ENCODE results near the gene CEACAM18. TPM values are rescaled to one million over a fixed set of nuclear protein-coding genes. Genes with fewer than 3 reads are reported as not detected.

Gene CEACAM18
- total and polyA plus RNA-seq, 2 of the 4 experiments (the other 2 are of a cell fraction): not detected

GRCh38 chr19:51477344-51477743, 995 bp upstream of the CEACAM18 start:
- no peak overlapping the region for H2AK5ac ChIP-seq (ENCODE audit: low read depth, low read length)
- H3K4me3 ChIP-seq (ENCODE audit: insufficient read depth, low read depth, low read length): no peak overlapping the region
- ATAC-seq (ENCODE audit: low read depth) (no peak), DNase-seq (no peak)
- TF ChIP-seq RFX5 (IDR thresholded peaks at IDR 0.05; ENCODE audit: low read depth, low read length) (no peak), MXI1 (IDR thresholded peaks at IDR 0.05; ENCODE audit: borderline replicate concordance, low read depth, low read length) (no peak), NFE2L2 (IDR thresholded peaks at IDR 0.05; ENCODE audit: low read depth, low read length) (no peak), BHLHE40 (IDR thresholded peaks at IDR 0.05; ENCODE audit: low read depth, low read length) (no peak), CHD1 (IDR thresholded peaks at IDR 0.05; ENCODE audit: low read depth, low read length) (no peak), POLR2A (IDR thresholded peaks at IDR 0.05; ENCODE audit: low read depth, low read length) (no peak), ELK1 (IDR thresholded peaks at IDR 0.05; ENCODE audit: borderline replicate concordance, low read depth, low read length) (no peak), SMC3 (IDR thresholded peaks at IDR 0.05; ENCODE audit: low read depth, low read length) (no peak), USF2 (IDR thresholded peaks at IDR 0.05; ENCODE audit: low read depth, low read length) (no peak), RAD21 (IDR thresholded peaks at IDR 0.05; ENCODE audit: low read length) (no peak), CEBPB (IDR thresholded peaks at IDR 0.05; ENCODE audit: low read depth, low read length) (no peak), MAFK (IDR thresholded peaks at IDR 0.05; ENCODE audit: low read depth, low read length) (no peak), CTCF (conservative IDR thresholded peaks at IDR 0.05; ENCODE audit: low read depth, low read length) (no peak), MAZ (IDR thresholded peaks at IDR 0.05; ENCODE audit: borderline replicate concordance, low read depth, low read length) (no peak), RCOR1 (IDR thresholded peaks at IDR 0.05; ENCODE audit: insufficient replicate concordance, low read length) (no peak), FOS (IDR thresholded peaks at IDR 0.05; ENCODE audit: low read depth, low read length) (no peak)
- no peak overlapping the region for H2AK9ac ChIP-seq (replicated peaks; ENCODE audit: low read depth, low read length, poor library complexity)
- no peak overlapping the region for H3K18ac ChIP-seq (ENCODE audit: low read depth, low read length)
- H2BK20ac ChIP-seq (ENCODE audit: low read depth, low read length): no peak overlapping the region
- H3K9me3 ChIP-seq (ENCODE audit: control insufficient read depth, insufficient read depth, low read length): peaks cover 10% of the 10 kb centered on the region; the same call in 1 of the 2 replicates
- no peak overlapping the region for H2BK15ac ChIP-seq (ENCODE audit: low read depth, low read length)
- intact Hi-C loops (cut with micrococcal nuclease): no loop called here
- no peak overlapping the region for H2BK5ac ChIP-seq (ENCODE audit: low read depth, low read length, poor library complexity, severe bottlenecking)
- no peak overlapping the region for H4K91ac ChIP-seq (ENCODE audit: insufficient read depth, low read depth, low read length)
- H3K36me3 ChIP-seq (ENCODE audit: control insufficient read depth, insufficient read depth, low read length): no peaks in the 10 kb centered on the region
- H3K56ac ChIP-seq (ENCODE audit: extremely low read depth, insufficient read depth, low read length): no peak overlapping the region
- POLR2A ChIA-PET (ENCODE audit: unreplicated experiment): no interaction called here
- BruUV-seq (replicated peaks): no TSS peak
- WGBS, 2 experiments (ENCODE audit: extremely low coverage in 2 of 2, insufficient read length in 1 of 2): 67% methylated on average over 1 of the region's 5 CpGs; no CpG with 5 or more reads in 1 of the 2 experiments
- no peaks in the 10 kb centered on the region for H3K79me1 ChIP-seq (ENCODE audit: low read depth in 1 of 2, low read length in 2 of 2)
- H3K23ac ChIP-seq (ENCODE audit: low read depth, low read length): no peak overlapping the region
- no peak overlapping the region for H3K4me2 ChIP-seq (ENCODE audit: low read depth, low read length)
- no peak overlapping the region for H4K5ac ChIP-seq (ENCODE audit: low read depth, low read length)
- no peaks in the 10 kb centered on the region for H3K9me1 ChIP-seq (ENCODE audit: insufficient read depth, low read length)
- H3K27ac ChIP-seq (ENCODE audit: insufficient read depth, low read length): no peak overlapping the region
- in situ Hi-C loops (cut with MboI; ENCODE audit: low sequenced_read_pairs): no loop called here
- no peak overlapping the region for H3K14ac ChIP-seq (replicated peaks; ENCODE audit: low read depth, low read length)
- H3K27me3 ChIP-seq (ENCODE audit: control insufficient read depth, insufficient read depth, low read length): no peaks in the 10 kb centered on the region
- H2AFZ ChIP-seq (replicated peaks; ENCODE audit: low read length, poor library complexity): no peak overlapping the region
- H2BK120ac ChIP-seq (ENCODE audit: low read depth, low read length): no peak overlapping the region
- no peak overlapping the region for H3K4ac ChIP-seq (ENCODE audit: low read depth, low read length)
- CTCF ChIA-PET: no interaction called here
- dilution Hi-C loops (cut with HindIII; ENCODE audit: low sequenced_read_pairs, unreplicated experiment): no loop called here
- H3K9ac ChIP-seq (ENCODE audit: low read depth, low read length): no peak overlapping the region
- H4K20me1 ChIP-seq (ENCODE audit: insufficient read depth, low read length): no peaks in the 10 kb centered on the region
- no peaks in the 10 kb centered on the region for H3K4me1 ChIP-seq (ENCODE audit: control insufficient read depth, insufficient read depth, low read length)
- H4K8ac ChIP-seq (ENCODE audit: low read depth in 2 of 2, low read length in 2 of 2): no peak overlapping the region

Measured in IMR-90 (cell line).